MM.1S (cell line): ENCODE data around the gene PUM1.

Experiments
- DNase-seq: peaks from one replicate; pipeline ENCODE4 v3.0.0-alpha.2; 2015
- H2AFZ ChIP-seq: fragments of 300-600 bp; sonication (generic); 2 replicates; pipeline ENCODE4 v1.6.0; 2016; ENCODE audit warnings: antibody characterized with exemption, low read length
- H3F3A ChIP-seq: fragments of 300-600 bp; sonication (generic); 2 replicates; pipeline ENCODE4 v1.6.1; 2016; ENCODE audit warnings: mild to moderate bottlenecking, antibody characterized with exemption, low read length, moderate library complexity, mixed read lengths; ENCODE audit not compliant: insufficient read depth
- H3K27ac ChIP-seq: fragments of 300-600 bp; sonication (generic); 2 replicates; pipeline ENCODE4 v1.5.1; 2016; ENCODE audit warnings: mild to moderate bottlenecking, low read length
- H3K27me3 ChIP-seq: fragments of 300-600 bp; sonication (generic); replicated peaks from 2 replicates; pipeline ENCODE4 v1.6.0; 2016; ENCODE audit warnings: low read length; ENCODE audit not compliant: insufficient read depth
- H3K36me3 ChIP-seq: fragments of 300-600 bp; sonication (generic); replicated peaks from 2 replicates; pipeline ENCODE4 v1.6.1; 2016; ENCODE audit warnings: mild to moderate bottlenecking, low read length, mixed read lengths; ENCODE audit not compliant: insufficient read depth
- H3K4me1 ChIP-seq: fragments of 300-600 bp; sonication (generic); 2 replicates; pipeline ENCODE4 v1.6.1; 2016; ENCODE audit warnings: low read length, mixed read lengths
- H3K4me2 ChIP-seq: fragments of 300-600 bp; sonication (generic); 2 replicates; pipeline ENCODE4 v1.6.0; 2016; ENCODE audit warnings: low read depth, low read length
- H3K4me3 ChIP-seq: fragments of 300-600 bp; sonication (generic); 2 replicates; pipeline ENCODE4 v1.5.1; 2016; ENCODE audit warnings: low read length, mixed read lengths
- H3K79me2 ChIP-seq: fragments of 300-600 bp; sonication (generic); 2 replicates; pipeline ENCODE4 v1.6.1; 2016; ENCODE audit warnings: mixed run types, low read length, mixed read lengths
- H3K9ac ChIP-seq: fragments of 300-600 bp; sonication (generic); 2 replicates; pipeline ENCODE4 v1.6.1; 2016; ENCODE audit warnings: low read length, mixed read lengths
- H3K9me2 ChIP-seq: fragments of 300-600 bp; sonication (generic); replicated peaks from 2 replicates; pipeline ENCODE4 v1.6.1; 2016; ENCODE audit warnings: mild to moderate bottlenecking, low read length, mixed read lengths; ENCODE audit not compliant: insufficient read depth
- H3K9me3 ChIP-seq: fragments of 300-600 bp; sonication (generic); replicated peaks from 2 replicates; pipeline ENCODE4 v1.6.1; 2016; ENCODE audit warnings: mild to moderate bottlenecking, low read length, mixed read lengths; ENCODE audit not compliant: insufficient read depth
- H4K20me1 ChIP-seq: fragments of 300-600 bp; sonication (generic); 2 replicates; pipeline ENCODE4 v1.6.1; 2016; ENCODE audit warnings: mild to moderate bottlenecking, low read length, moderate library complexity, mixed read lengths; ENCODE audit not compliant: insufficient read depth
- EZH2 ChIP-seq: fragments of 300-600 bp; sonication (generic); optimal IDR thresholded peaks from 2 replicates; pipeline ENCODE3; 2017; ENCODE audit warnings: low read depth, mild to moderate bottlenecking, antibody characterized with exemption, low read length, mixed read lengths
- EZH2phosphoT487 ChIP-seq: fragments of 300-600 bp; sonication (generic); IDR thresholded peaks from 2 replicates; pipeline ENCODE4 v1.6.1; 2018; ENCODE audit warnings: antibody characterized with exemption, low read length
- TF ChIP-seq, protein P1 (sequence below): fragments of 300-600 bp; sonication (generic); IDR thresholded peaks from 2 replicates; pipeline ENCODE4 v1.5.1; 2016; ENCODE audit warnings: antibody characterized with exemption, low read length, mixed read lengths

Gene PUM1

DNA sequence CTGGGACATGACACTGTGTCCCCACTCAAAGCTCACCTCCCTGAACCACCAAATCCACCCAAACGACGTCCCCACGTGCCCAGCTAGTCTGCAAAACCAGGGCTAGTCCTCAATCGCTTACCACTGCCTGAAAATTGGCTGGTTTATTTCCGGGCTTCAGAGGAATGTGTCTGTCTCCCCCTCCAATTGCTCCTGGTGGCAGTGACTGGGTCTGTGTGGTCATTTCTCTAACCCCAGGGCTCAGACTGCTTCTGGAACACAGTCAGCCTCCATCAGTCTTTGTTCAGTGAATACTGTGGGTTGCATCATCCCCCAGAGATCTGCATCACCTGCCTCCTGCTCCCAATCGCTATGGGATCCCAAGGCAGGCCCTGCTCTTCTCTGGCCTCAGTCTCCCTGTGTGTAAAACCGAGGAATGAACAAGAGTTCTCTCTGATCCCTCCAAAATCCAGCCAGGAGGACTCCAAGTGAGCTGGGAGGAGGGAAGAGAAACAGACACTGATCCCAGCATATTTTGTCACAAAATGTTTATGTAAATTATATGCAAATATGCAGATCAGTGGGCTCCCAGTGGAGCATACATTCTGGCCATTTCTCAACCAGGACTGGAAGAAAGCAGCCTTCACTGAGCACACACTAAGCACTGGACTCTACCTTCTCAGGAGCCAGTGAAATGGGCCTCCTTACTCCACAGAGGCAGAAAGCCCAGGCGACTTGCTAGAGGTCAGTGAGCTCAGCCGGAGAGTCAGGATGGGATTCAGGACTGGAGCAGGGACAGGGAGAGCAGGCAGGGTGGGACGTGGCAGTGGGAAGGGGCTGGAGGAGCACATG is 177.8 kb downstream of the PUM1 start:
- Histone ChIP-seq H3K79me2 (no peaks in the 10 kb centered on the region), H3K4me2 (no peak overlapping the region), H2AFZ (no peak overlapping the region), H3K36me3 (no peaks in the 10 kb centered on the region), H3K9me2 (no peaks in the 10 kb centered on the region), H3K9ac (no peak overlapping the region), H3K9me3 (no peaks in the 10 kb centered on the region), H3K27me3 (peaks cover 35% of the 10 kb centered on the region), H3F3A (no peaks in the 10 kb centered on the region), H3K27ac (no peak overlapping the region), H3K4me3 (no peak overlapping the region), H3K4me1 (no peaks in the 10 kb centered on the region), H4K20me1 (no peaks in the 10 kb centered on the region)
- TF ChIP-seq EZH2 = no peak
- TF ChIP-seq, protein P1, sequence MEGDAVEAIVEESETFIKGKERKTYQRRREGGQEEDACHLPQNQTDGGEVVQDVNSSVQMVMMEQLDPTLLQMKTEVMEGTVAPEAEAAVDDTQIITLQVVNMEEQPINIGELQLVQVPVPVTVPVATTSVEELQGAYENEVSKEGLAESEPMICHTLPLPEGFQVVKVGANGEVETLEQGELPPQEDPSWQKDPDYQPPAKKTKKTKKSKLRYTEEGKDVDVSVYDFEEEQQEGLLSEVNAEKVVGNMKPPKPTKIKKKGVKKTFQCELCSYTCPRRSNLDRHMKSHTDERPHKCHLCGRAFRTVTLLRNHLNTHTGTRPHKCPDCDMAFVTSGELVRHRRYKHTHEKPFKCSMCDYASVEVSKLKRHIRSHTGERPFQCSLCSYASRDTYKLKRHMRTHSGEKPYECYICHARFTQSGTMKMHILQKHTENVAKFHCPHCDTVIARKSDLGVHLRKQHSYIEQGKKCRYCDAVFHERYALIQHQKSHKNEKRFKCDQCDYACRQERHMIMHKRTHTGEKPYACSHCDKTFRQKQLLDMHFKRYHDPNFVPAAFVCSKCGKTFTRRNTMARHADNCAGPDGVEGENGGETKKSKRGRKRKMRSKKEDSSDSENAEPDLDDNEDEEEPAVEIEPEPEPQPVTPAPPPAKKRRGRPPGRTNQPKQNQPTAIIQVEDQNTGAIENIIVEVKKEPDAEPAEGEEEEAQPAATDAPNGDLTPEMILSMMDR = no peak
- TF ChIP-seq EZH2phosphoT487 = no peak
- no peak for DNase-seq

DNA sequence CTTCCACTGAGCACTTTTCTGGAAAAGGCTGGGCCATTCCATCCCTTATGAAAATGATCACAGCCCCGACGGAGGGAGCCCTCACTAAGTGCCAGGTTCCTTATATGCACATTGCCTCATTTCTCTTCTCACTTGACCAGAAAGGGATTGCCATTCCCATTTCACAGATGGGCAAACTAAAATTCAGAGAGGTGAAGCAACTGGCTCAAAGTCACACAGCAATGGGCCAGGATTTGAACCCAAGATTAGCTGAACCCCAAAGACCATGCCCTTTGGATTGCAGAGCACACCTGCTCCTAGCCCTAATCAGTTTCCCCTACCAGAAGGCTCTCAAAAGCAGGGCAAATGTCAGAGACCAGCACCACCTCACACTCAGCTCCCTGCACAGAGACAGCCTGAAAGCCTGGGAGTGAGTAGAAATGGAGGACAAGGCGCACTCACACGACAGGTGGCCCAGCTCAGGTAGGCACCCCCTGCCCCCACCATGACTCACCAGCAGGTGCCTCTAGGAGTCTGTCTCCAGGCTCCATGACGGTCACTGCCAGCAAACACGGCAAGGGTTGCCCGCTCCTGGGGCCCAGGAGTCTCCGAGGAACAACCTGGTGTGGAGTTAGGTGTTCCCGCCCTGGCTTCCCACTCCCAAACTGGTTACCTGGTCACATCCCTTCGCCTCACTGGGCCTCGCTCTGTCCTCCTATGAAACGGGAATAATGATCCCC is 178.6 kb downstream of the PUM1 start:
- H3K4me3 ChIP-seq = no peak overlapping the region
- TF ChIP-seq, protein P1 = no peak
- TF ChIP-seq EZH2 (no peak), EZH2phosphoT487 (no peak)
- H3K79me2 ChIP-seq = no peaks in the 10 kb centered on the region
- H2AFZ ChIP-seq = no peak overlapping the region
- DNase-seq = no peak
- H3K27me3 ChIP-seq = peaks cover 42% of the 10 kb centered on the region
- H3K9ac ChIP-seq = no peak overlapping the region
- H3K36me3 ChIP-seq = no peaks in the 10 kb centered on the region
- no peaks in the 10 kb centered on the region for H4K20me1 ChIP-seq
- H3K9me2 ChIP-seq = no peaks in the 10 kb centered on the region
- H3F3A ChIP-seq = no peaks in the 10 kb centered on the region
- H3K27ac ChIP-seq = no peak overlapping the region
- no peak overlapping the region for H3K4me2 ChIP-seq
- no peaks in the 10 kb centered on the region for H3K4me1 ChIP-seq
- no peaks in the 10 kb centered on the region for H3K9me3 ChIP-seq

- Histone ChIP-seq H3K27ac (no peak overlapping the region), H2AFZ (no peak overlapping the region), H3K4me3 (no peak overlapping the region), H3K36me3 (no peaks in the 10 kb centered on the region), H3K27me3 (peaks cover 52% of the 10 kb centered on the region), H3K9me2 (no peaks in the 10 kb centered on the region), H3K4me2 (no peak overlapping the region), H3K79me2 (no peaks in the 10 kb centered on the region), H3K4me1 (no peaks in the 10 kb centered on the region), H4K20me1 (no peaks in the 10 kb centered on the region), H3K9me3 (no peaks in the 10 kb centered on the region), H3K9ac (no peak overlapping the region), H3F3A (no peaks in the 10 kb centered on the region)
- DNase-seq = no peak
- TF ChIP-seq, protein P1 = no peak
- TF ChIP-seq EZH2phosphoT487 (no peak), EZH2 (no peak)
Observed at GRCh38 chr1:30885570-30886522, 179.7 kb downstream of the PUM1 start.
